HepG2 (cell line): ENCODE results near the gene GBA2. TPM values are rescaled to one million over a fixed set of nuclear protein-coding genes. Genes with fewer than 3 reads are reported as not detected.

Experiments
- ARID2 ChIP-seq: sonication (generic); formaldehyde crosslinking; IDR thresholded peaks from 2 replicates; pipeline ENCODE4 v1.8.1; 2022; ENCODE audit warnings: mild to moderate bottlenecking, missing genetic modification reagents, borderline replicate concordance
- ATF7-NPFF ChIP-seq: sonication (generic); formaldehyde crosslinking; IDR thresholded peaks from 2 replicates; pipeline ENCODE4 v1.8.1; 2023; ENCODE audit warnings: mild to moderate bottlenecking, low read depth, missing genetic modification reagents, moderate library complexity
- ELF4 ChIP-seq: sonication (generic); formaldehyde crosslinking; IDR thresholded peaks from 2 replicates; pipeline ENCODE4 v1.5.0; 2020; ENCODE audit warnings: missing genetic modification reagents, mild to moderate bottlenecking, moderate library complexity, borderline replicate concordance
- FOXJ3 ChIP-seq: sonication (generic); formaldehyde crosslinking; IDR thresholded peaks from 2 replicates; pipeline ENCODE4 v1.4.0; 2020; ENCODE audit warnings: missing genetic modification reagents, mild to moderate bottlenecking, borderline replicate concordance
- HNRNPK ChIP-seq: fragments of 200-400 bp; formaldehyde crosslinking; IDR thresholded peaks from 2 replicates; pipeline ENCODE4 v1.6.1; 2018; ENCODE audit warnings: low read length, low read depth, moderate library complexity, mild to moderate bottlenecking; ENCODE audit not compliant: poor library complexity, severe bottlenecking
- MIER3 ChIP-seq: IDR thresholded peaks from 2 replicates; pipeline ENCODE4 v1.6.1; 2016; ENCODE audit warnings: missing compliant biosample characterization, borderline replicate concordance
- NR2F2 ChIP-seq: IDR thresholded peaks from 2 replicates; pipeline ENCODE4 v1.6.1; 2012; ENCODE audit warnings: low read depth, inconsistent platforms, borderline replicate concordance
- POGZ ChIP-seq: sonication (generic); formaldehyde crosslinking; IDR thresholded peaks from 2 replicates; pipeline ENCODE4 v1.4.0; 2020; ENCODE audit warnings: mild to moderate bottlenecking, missing genetic modification reagents
- SKI ChIP-seq: fragments of 450-650 bp; IDR thresholded peaks from one replicate; pipeline ENCODE4 v1.6.1; 2018; ENCODE audit warnings: mild to moderate bottlenecking; ENCODE audit not compliant: partially characterized antibody
- WIZ ChIP-seq: sonication (generic); formaldehyde crosslinking; IDR thresholded peaks from 2 replicates; pipeline ENCODE4 v1.5.1; 2020; ENCODE audit warnings: mild to moderate bottlenecking, missing genetic modification reagents
- ZBTB7B ChIP-seq: sonication (generic); formaldehyde crosslinking; IDR thresholded peaks from 2 replicates; pipeline ENCODE4 v1.4.0; 2020; ENCODE audit warnings: missing genetic modification reagents
- ZNF225 ChIP-seq: sonication (generic); formaldehyde crosslinking; IDR thresholded peaks from 2 replicates; pipeline ENCODE4 v1.4.0; 2020; ENCODE audit warnings: mild to moderate bottlenecking, missing genetic modification reagents
- ZNF263 ChIP-seq: sonication (generic); formaldehyde crosslinking; IDR thresholded peaks from 2 replicates; pipeline ENCODE4 v1.4.0; 2020; ENCODE audit warnings: missing genetic modification reagents
- ZNF317 ChIP-seq: sonication (generic); formaldehyde crosslinking; IDR thresholded peaks from 2 replicates; pipeline ENCODE4 v1.5.0; 2020; ENCODE audit warnings: mild to moderate bottlenecking, missing genetic modification reagents
- ZNF792 ChIP-seq: IDR thresholded peaks from 2 replicates; pipeline ENCODE4 v1.6.1; 2016
- polyA plus RNA-seq, 8 experiments: library from polyadenylated mRNA; depleted of rRNA in 3 of 8; stranded (reverse) in 7 of 8; unstranded in 1 of 8; fragments of >200 nt; fragmentation: Illumina TruSeq in 4 of 8; extraction: Trizol in 4 of 8; gene quantifications; 2 replicates each; pipeline versions ENCODE4 v1.2.1 to v1.2.3, GENCODE V29; 2011 to 2016; ENCODE audit warnings: low read depth in 4 of 8, missing spikeins in 1 of 8, mixed read lengths in 1 of 8; ENCODE audit not compliant: insufficient read depth in 1 of 8
- total RNA-seq, 5 experiments: library from RNA; depleted of rRNA; stranded (reverse); fragments of >200 nt; fragmentation: Illumina TruSeq; extraction: Trizol; gene quantifications; 2 replicates each; pipeline ENCODE4 v1.2.3, GENCODE V29; 2016; ENCODE audit warnings: low read depth in 1 of 5
- TF ChIP-seq, protein P1 (sequence below): sonication (generic); formaldehyde crosslinking; IDR thresholded peaks from 2 replicates; pipeline ENCODE4 v1.8.0; 2022; ENCODE audit warnings: mild to moderate bottlenecking, missing genetic modification reagents, moderate library complexity
- TF ChIP-seq, protein P2 (sequence below): sonication (generic); formaldehyde crosslinking; IDR thresholded peaks from 2 replicates; pipeline ENCODE4 v1.4.0; 2020; ENCODE audit warnings: missing genetic modification reagents, borderline replicate concordance
- TF ChIP-seq, protein P3 (sequence below): sonication (generic); formaldehyde crosslinking; IDR thresholded peaks from 2 replicates; pipeline ENCODE4 v1.4.0; 2020; ENCODE audit warnings: missing genetic modification reagents
- TF ChIP-seq, protein P4 (sequence below): sonication (generic); formaldehyde crosslinking; IDR thresholded peaks from 2 replicates; pipeline ENCODE4 v1.5.1; 2020; ENCODE audit warnings: mild to moderate bottlenecking, moderate library complexity, missing genetic modification reagents

GBA2 gene
- total and polyA plus RNA-seq, 2 of the 13 experiments (the other 11 are each of a cell fraction or from before 2014, with no cell fraction given), result 37.5 to 86.1 TPM

DNA sequence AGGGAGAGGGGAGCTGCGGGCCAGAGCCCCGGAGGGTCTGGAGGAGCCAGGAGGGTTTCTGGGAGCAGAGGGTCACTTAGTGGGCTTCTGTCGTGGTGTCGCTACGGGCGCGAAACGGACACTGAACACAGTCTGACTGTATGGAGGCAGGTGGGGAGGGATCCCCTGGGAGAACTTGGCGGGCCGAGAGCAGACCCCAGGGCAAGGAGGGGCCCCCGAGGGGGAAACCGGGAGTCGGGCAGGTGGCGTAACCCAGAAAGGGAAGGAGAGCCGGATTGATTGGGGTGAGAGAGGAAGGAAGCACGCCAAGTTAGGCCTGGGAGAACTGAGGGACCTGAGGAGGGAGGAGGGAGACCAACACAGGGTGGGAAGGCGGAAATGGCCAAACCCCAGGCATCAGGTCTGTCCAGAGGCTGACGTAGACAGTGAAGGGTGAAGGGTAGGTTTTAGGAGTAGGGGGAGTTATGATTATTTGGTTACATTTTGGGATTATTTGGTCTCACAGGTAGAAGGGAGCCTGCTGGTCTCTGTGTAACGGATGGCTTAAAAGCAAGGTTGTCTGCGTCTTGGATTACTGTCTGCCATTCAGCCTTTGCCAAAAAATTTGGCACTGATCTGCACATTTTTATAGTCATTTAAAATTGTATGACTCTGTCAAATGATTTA is 8.3 kb upstream of the GBA2 start (continued):
- TF ChIP-seq WIZ (CRISPR knock-in tag) (no peak), FOXJ3 (CRISPR knock-in tag) (no peak), POGZ (CRISPR knock-in tag) (no peak; the same call in 1 of the 2 replicates), MIER3 (CRISPR knock-in tag) (no peak), HNRNPK (peak; percentile 0), ARID2 (CRISPR knock-in tag) (no peak), ZNF225 (CRISPR knock-in tag) (peak; percentile 54; the same call in 1 of the 2 replicates), ELF4 (CRISPR knock-in tag) (no peak), ZNF317 (CRISPR knock-in tag) (peak; percentile 41; the same call in 1 of the 2 replicates), SKI (no peak), ZNF792 (CRISPR knock-in tag) (no peak), ATF7-NPFF (CRISPR knock-in tag) (0 out of 2 replicates have a peak, but pooled peaks have one; percentile 6), ZBTB7B (CRISPR knock-in tag) (peak; percentile 81; the same call in 1 of the 2 replicates), NR2F2 (peak; percentile 34; the same call in 1 of the 2 replicates), ZNF263 (peak; percentile 94)
- TF ChIP-seq, protein P1, sequence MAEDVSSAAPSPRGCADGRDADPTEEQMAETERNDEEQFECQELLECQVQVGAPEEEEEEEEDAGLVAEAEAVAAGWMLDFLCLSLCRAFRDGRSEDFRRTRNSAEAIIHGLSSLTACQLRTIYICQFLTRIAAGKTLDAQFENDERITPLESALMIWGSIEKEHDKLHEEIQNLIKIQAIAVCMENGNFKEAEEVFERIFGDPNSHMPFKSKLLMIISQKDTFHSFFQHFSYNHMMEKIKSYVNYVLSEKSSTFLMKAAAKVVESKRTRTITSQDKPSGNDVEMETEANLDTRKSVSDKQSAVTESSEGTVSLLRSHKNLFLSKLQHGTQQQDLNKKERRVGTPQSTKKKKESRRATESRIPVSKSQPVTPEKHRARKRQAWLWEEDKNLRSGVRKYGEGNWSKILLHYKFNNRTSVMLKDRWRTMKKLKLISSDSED, result no peak
- TF ChIP-seq, protein P2, sequence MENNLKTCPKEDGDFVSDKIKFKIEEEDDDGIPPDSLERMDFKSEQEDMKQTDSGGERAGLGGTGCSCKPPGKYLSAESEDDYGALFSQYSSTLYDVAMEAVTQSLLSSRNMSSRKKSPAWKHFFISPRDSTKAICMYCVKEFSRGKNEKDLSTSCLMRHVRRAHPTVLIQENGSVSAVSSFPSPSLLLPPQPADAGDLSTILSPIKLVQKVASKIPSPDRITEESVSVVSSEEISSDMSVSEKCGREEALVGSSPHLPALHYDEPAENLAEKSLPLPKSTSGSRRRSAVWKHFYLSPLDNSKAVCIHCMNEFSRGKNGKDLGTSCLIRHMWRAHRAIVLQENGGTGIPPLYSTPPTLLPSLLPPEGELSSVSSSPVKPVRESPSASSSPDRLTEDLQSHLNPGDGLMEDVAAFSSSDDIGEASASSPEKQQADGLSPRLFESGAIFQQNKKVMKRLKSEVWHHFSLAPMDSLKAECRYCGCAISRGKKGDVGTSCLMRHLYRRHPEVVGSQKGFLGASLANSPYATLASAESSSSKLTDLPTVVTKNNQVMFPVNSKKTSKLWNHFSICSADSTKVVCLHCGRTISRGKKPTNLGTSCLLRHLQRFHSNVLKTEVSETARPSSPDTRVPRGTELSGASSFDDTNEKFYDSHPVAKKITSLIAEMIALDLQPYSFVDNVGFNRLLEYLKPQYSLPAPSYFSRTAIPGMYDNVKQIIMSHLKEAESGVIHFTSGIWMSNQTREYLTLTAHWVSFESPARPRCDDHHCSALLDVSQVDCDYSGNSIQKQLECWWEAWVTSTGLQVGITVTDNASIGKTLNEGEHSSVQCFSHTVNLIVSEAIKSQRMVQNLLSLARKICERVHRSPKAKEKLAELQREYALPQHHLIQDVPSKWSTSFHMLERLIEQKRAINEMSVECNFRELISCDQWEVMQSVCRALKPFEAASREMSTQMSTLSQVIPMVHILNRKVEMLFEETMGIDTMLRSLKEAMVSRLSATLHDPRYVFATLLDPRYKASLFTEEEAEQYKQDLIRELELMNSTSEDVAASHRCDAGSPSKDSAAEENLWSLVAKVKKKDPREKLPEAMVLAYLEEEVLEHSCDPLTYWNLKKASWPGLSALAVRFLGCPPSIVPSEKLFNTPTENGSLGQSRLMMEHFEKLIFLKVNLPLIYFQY, result no peak
- TF ChIP-seq, protein P3, sequence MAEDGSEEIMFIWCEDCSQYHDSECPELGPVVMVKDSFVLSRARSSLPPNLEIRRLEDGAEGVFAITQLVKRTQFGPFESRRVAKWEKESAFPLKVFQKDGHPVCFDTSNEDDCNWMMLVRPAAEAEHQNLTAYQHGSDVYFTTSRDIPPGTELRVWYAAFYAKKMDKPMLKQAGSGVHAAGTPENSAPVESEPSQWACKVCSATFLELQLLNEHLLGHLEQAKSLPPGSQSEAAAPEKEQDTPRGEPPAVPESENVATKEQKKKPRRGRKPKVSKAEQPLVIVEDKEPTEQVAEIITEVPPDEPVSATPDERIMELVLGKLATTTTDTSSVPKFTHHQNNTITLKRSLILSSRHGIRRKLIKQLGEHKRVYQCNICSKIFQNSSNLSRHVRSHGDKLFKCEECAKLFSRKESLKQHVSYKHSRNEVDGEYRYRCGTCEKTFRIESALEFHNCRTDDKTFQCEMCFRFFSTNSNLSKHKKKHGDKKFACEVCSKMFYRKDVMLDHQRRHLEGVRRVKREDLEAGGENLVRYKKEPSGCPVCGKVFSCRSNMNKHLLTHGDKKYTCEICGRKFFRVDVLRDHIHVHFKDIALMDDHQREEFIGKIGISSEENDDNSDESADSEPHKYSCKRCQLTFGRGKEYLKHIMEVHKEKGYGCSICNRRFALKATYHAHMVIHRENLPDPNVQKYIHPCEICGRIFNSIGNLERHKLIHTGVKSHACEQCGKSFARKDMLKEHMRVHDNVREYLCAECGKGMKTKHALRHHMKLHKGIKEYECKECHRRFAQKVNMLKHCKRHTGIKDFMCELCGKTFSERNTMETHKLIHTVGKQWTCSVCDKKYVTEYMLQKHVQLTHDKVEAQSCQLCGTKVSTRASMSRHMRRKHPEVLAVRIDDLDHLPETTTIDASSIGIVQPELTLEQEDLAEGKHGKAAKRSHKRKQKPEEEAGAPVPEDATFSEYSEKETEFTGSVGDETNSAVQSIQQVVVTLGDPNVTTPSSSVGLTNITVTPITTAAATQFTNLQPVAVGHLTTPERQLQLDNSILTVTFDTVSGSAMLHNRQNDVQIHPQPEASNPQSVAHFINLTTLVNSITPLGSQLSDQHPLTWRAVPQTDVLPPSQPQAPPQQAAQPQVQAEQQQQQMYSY (CRISPR knock-in tag), result 0 out of 2 replicates have a peak, but pooled peaks have one; percentile 27
- TF ChIP-seq, protein P4, sequence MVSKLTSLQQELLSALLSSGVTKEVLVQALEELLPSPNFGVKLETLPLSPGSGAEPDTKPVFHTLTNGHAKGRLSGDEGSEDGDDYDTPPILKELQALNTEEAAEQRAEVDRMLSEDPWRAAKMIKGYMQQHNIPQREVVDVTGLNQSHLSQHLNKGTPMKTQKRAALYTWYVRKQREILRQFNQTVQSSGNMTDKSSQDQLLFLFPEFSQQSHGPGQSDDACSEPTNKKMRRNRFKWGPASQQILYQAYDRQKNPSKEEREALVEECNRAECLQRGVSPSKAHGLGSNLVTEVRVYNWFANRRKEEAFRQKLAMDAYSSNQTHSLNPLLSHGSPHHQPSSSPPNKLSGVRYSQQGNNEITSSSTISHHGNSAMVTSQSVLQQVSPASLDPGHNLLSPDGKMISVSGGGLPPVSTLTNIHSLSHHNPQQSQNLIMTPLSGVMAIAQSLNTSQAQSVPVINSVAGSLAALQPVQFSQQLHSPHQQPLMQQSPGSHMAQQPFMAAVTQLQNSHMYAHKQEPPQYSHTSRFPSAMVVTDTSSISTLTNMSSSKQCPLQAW, result 0 out of 2 replicates have a peak, but pooled peaks have one; percentile 13
